ENCODE results near the gene ATP5F1D. TPM values are rescaled to one million over a fixed set of nuclear protein-coding genes. Genes with fewer than 3 reads are reported as not detected.

ATP5F1D gene
- total and polyA plus RNA-seq, 2 of the 13 experiments (the other 11 are each of a cell fraction or from before 2014, with no cell fraction given): 39.4 to 78.7 TPM

- TF ChIP-seq ZBTB39 (CRISPR knock-in tag; IDR thresholded peaks at IDR 0.05): no peak
- TF ChIP-seq RERE (CRISPR knock-in tag; IDR thresholded peaks at IDR 0.05; ENCODE audit: low read depth): no peak
- TF ChIP-seq EEA1 (CRISPR knock-in tag; IDR thresholded peaks at IDR 0.05; ENCODE audit: borderline replicate concordance): no peak
- no peak for TF ChIP-seq ZBTB49 (CRISPR knock-in tag; IDR thresholded peaks at IDR 0.05; ENCODE audit: borderline replicate concordance)
- no peak for TF ChIP-seq SIX4 (CRISPR knock-in tag; IDR thresholded peaks at IDR 0.05)
- peak; percentile 89 for TF ChIP-seq ZBTB38 (CRISPR knock-in tag; IDR thresholded peaks at IDR 0.05)
- peak; percentile 29; the same call in 1 of the 2 replicates for TF ChIP-seq ZFP91 (CRISPR knock-in tag; IDR thresholded peaks at IDR 0.05; ENCODE audit: borderline replicate concordance)
- TF ChIP-seq, protein P1, sequence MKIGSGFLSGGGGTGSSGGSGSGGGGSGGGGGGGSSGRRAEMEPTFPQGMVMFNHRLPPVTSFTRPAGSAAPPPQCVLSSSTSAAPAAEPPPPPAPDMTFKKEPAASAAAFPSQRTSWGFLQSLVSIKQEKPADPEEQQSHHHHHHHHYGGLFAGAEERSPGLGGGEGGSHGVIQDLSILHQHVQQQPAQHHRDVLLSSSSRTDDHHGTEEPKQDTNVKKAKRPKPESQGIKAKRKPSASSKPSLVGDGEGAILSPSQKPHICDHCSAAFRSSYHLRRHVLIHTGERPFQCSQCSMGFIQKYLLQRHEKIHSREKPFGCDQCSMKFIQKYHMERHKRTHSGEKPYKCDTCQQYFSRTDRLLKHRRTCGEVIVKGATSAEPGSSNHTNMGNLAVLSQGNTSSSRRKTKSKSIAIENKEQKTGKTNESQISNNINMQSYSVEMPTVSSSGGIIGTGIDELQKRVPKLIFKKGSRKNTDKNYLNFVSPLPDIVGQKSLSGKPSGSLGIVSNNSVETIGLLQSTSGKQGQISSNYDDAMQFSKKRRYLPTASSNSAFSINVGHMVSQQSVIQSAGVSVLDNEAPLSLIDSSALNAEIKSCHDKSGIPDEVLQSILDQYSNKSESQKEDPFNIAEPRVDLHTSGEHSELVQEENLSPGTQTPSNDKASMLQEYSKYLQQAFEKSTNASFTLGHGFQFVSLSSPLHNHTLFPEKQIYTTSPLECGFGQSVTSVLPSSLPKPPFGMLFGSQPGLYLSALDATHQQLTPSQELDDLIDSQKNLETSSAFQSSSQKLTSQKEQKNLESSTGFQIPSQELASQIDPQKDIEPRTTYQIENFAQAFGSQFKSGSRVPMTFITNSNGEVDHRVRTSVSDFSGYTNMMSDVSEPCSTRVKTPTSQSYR (CRISPR knock-in tag; IDR thresholded peaks at IDR 0.05; ENCODE audit: borderline replicate concordance): no peak
- TF ChIP-seq STAG1 (CRISPR knock-in tag; IDR thresholded peaks at IDR 0.05): peak; percentile 71
- no peak for TF ChIP-seq CHD2 (IDR thresholded peaks at IDR 0.05; ENCODE audit: low read depth, low read length)
- no peak for TF ChIP-seq NONO (IDR thresholded peaks at IDR 0.05)
- peak; percentile 61; the same call in 1 of the 2 replicates for TF ChIP-seq NONO (CRISPR knock-in tag; conservative IDR thresholded peaks at IDR 0.05)
Measured at GRCh38 chr19:1220976-1221903, 20.3 kb upstream of the ATP5F1D start (continued).

Data from HepG2 (cell line).